GM12878 (cell line): Measurements from ENCODE around the gene AGK.

Source experiments
- EP300 ChIP-seq, 2 experiments: fragments of 150-350 bp in 1 of 2; IDR thresholded peaks; 2 replicates each; pipeline ENCODE4 v1.6.1; 2011 to 2012; ENCODE audit warnings: low read depth in 2 of 2, low read length in 2 of 2, borderline replicate concordance in 1 of 2, improper control_type of control experiment in 1 of 2, inconsistent platforms in 1 of 2; ENCODE audit not compliant: control insufficient read depth in 1 of 2
- HCFC1 ChIP-seq: fragments of 150-350 bp; IDR thresholded peaks from 2 replicates; pipeline ENCODE4 v1.6.1; 2014; ENCODE audit warnings: low read length
- JUND ChIP-seq: IDR thresholded peaks from 2 replicates; pipeline ENCODE4 v1.6.1; 2012; ENCODE audit warnings: low read depth, mild to moderate bottlenecking, low read length, improper control_type of control experiment, moderate library complexity
- MXI1 ChIP-seq: fragments of 150-350 bp; IDR thresholded peaks from 2 replicates; pipeline ENCODE4 v1.6.1; 2011; ENCODE audit warnings: low read depth, mild to moderate bottlenecking, inconsistent platforms, low read length, improper control_type of control experiment
- MYC ChIP-seq: IDR thresholded peaks from 2 replicates; pipeline ENCODE4 v1.6.1; 2011; ENCODE audit warnings: mild to moderate bottlenecking, low read length, moderate library complexity, inconsistent platforms; ENCODE audit not compliant: insufficient read depth, insufficient replicate concordance, insufficient read length, severe bottlenecking
- NFIC ChIP-seq: IDR thresholded peaks from 2 replicates; pipeline ENCODE4 v1.6.1; 2012; ENCODE audit warnings: low read depth, mild to moderate bottlenecking, inconsistent platforms, low read length, moderate library complexity
- POLR2A ChIP-seq: IDR thresholded peaks from 2 replicates; pipeline ENCODE4 v1.6.1; 2011; ENCODE audit warnings: low read depth, mild to moderate bottlenecking, low read length
- SPI1 ChIP-seq: IDR thresholded peaks from 2 replicates; pipeline ENCODE4 v1.6.1; 2011; ENCODE audit warnings: low read depth, mild to moderate bottlenecking, low read length, moderate library complexity, borderline replicate concordance; ENCODE audit not compliant: insufficient read depth
- TARDBP ChIP-seq: IDR thresholded peaks from 2 replicates; pipeline ENCODE4 v1.6.1; 2016; ENCODE audit warnings: borderline replicate concordance
- TF ChIP-seq, protein P1 (sequence below): fragments of 450-650 bp; formaldehyde crosslinking; IDR thresholded peaks from 2 replicates; pipeline ENCODE4 v1.4.0; 2020; ENCODE audit warnings: mild to moderate bottlenecking, moderate library complexity
- TF ChIP-seq, protein P2 (sequence below): IDR thresholded peaks from 2 replicates; pipeline ENCODE4 v1.6.1; 2012; ENCODE audit warnings: low read depth, low read length, improper control_type of control experiment
- TF ChIP-seq, protein P3 (sequence below): IDR thresholded peaks from 2 replicates; pipeline ENCODE4 v1.6.1; 2011; ENCODE audit warnings: borderline replicate concordance, low read depth, mild to moderate bottlenecking, moderate library complexity, mixed read lengths, low read length; ENCODE audit not compliant: insufficient read depth; ENCODE audit errors: extremely low read length
- TF ChIP-seq, protein P4 (sequence below), 3 experiments: IDR thresholded peaks in 2 of 3; conservative IDR thresholded peaks in 1 of 3; 2 replicates each; pipeline ENCODE4 v1.5.1; 2011; ENCODE audit warnings: low read depth in 3 of 3, low read length in 3 of 3, mild to moderate bottlenecking in 3 of 3, control low read depth in 2 of 3, moderate library complexity in 2 of 3, inconsistent platforms in 1 of 3, mixed read lengths in 1 of 3; ENCODE audit not compliant: control insufficient read depth in 2 of 3, insufficient read depth in 1 of 3; ENCODE audit errors: extremely low read depth in 1 of 3

DNA sequence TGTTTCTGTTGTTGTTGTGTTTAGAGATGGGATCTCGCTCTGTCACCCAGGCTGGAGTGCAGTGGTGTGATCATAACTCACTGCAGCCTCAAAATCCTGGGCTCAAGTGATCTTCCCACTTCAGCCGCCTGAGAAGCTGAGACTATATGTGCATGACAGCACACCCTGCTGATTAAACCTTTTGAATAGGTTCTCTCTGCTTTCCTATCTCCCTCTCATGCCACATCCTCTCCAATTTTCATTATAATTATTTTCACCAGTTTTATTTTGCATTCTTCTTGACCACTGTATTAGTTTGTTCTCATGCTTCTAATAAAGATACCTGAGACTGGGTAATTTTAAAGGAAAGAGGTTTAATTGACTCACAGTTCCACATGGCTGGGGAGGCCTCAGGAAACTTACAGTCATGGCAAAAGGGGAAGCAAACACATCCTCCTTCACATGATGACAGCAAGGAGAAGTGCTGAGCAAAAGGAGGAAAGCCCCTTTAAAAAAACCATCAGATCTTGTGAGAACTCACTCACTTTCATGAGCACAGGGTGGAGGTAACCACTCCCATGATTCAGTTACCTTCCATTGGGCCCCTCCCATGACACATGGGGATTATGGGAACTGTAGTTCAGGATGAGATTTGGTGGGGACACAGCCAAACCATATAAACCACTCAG lies 12.9 kb downstream of the AGK start:
- TF ChIP-seq JUND (no peak), HCFC1 (peak; percentile 64), NFIC (peak; percentile 46; the same call in 1 of the 2 replicates), SPI1 (no peak), POLR2A (no peak), EP300 (IDR thresholded peaks at IDR 0.05; ENCODE audit: borderline replicate concordance in 1 of 2, control insufficient read depth in 1 of 2, low read depth in 2 of 2, low read length in 2 of 2) (no peak), TARDBP (no peak), MXI1 (no peak), MYC (no peak)
- TF ChIP-seq, protein P1, sequence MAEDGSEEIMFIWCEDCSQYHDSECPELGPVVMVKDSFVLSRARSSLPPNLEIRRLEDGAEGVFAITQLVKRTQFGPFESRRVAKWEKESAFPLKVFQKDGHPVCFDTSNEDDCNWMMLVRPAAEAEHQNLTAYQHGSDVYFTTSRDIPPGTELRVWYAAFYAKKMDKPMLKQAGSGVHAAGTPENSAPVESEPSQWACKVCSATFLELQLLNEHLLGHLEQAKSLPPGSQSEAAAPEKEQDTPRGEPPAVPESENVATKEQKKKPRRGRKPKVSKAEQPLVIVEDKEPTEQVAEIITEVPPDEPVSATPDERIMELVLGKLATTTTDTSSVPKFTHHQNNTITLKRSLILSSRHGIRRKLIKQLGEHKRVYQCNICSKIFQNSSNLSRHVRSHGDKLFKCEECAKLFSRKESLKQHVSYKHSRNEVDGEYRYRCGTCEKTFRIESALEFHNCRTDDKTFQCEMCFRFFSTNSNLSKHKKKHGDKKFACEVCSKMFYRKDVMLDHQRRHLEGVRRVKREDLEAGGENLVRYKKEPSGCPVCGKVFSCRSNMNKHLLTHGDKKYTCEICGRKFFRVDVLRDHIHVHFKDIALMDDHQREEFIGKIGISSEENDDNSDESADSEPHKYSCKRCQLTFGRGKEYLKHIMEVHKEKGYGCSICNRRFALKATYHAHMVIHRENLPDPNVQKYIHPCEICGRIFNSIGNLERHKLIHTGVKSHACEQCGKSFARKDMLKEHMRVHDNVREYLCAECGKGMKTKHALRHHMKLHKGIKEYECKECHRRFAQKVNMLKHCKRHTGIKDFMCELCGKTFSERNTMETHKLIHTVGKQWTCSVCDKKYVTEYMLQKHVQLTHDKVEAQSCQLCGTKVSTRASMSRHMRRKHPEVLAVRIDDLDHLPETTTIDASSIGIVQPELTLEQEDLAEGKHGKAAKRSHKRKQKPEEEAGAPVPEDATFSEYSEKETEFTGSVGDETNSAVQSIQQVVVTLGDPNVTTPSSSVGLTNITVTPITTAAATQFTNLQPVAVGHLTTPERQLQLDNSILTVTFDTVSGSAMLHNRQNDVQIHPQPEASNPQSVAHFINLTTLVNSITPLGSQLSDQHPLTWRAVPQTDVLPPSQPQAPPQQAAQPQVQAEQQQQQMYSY (CRISPR knock-in tag) = no peak
- TF ChIP-seq, protein P2, sequence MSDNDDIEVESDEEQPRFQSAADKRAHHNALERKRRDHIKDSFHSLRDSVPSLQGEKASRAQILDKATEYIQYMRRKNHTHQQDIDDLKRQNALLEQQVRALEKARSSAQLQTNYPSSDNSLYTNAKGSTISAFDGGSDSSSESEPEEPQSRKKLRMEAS = no peak
- TF ChIP-seq, protein P3, sequence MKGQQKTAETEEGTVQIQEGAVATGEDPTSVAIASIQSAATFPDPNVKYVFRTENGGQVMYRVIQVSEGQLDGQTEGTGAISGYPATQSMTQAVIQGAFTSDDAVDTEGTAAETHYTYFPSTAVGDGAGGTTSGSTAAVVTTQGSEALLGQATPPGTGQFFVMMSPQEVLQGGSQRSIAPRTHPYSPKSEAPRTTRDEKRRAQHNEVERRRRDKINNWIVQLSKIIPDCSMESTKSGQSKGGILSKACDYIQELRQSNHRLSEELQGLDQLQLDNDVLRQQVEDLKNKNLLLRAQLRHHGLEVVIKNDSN = no peak
- TF ChIP-seq, protein P4, sequence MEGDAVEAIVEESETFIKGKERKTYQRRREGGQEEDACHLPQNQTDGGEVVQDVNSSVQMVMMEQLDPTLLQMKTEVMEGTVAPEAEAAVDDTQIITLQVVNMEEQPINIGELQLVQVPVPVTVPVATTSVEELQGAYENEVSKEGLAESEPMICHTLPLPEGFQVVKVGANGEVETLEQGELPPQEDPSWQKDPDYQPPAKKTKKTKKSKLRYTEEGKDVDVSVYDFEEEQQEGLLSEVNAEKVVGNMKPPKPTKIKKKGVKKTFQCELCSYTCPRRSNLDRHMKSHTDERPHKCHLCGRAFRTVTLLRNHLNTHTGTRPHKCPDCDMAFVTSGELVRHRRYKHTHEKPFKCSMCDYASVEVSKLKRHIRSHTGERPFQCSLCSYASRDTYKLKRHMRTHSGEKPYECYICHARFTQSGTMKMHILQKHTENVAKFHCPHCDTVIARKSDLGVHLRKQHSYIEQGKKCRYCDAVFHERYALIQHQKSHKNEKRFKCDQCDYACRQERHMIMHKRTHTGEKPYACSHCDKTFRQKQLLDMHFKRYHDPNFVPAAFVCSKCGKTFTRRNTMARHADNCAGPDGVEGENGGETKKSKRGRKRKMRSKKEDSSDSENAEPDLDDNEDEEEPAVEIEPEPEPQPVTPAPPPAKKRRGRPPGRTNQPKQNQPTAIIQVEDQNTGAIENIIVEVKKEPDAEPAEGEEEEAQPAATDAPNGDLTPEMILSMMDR (IDR thresholded peaks at IDR 0.05 in 2 of 3, conservative IDR thresholded peaks at IDR 0.05 in 1 of 3; ENCODE audit: control insufficient read depth in 2 of 3, extremely low read depth in 1 of 3, insufficient read depth in 1 of 3, low read depth in 3 of 3, low read length in 3 of 3) = no peak
